Adrenal gland (tissue), 12 donors: Measurements from ENCODE around the gene EFNA1. TPM values are rescaled to one million over a fixed set of nuclear protein-coding genes. Genes with fewer than 3 reads are reported as not detected.

ENCODE experiments used
- DNase-seq, 7 donors: peaks; one replicate each; pipeline ENCODE4 v3.0.0-alpha.2; 2019 to 2020
- H3K27ac ChIP-seq, 5 donors: fragments of 200-600 bp; sonication (generic) in 4 of 5; 1 replicate in 3 of 5; 2 replicates in 2 of 5; pipeline versions ENCODE4 v1.5.1 to v1.8.0; 2016 to 2020; ENCODE audit warnings: mild to moderate bottlenecking in 1 of 5
- H3K27me3 ChIP-seq: fragments of 200-600 bp; 2 replicates; pipeline ENCODE4 v1.8.0; 2021
- H3K36me3 ChIP-seq, 2 donors: fragments of 200-600 bp; replicated peaks in 1 of 2; 1 replicate in 1 of 2; 2 replicates in 1 of 2; pipeline versions ENCODE4 v1.5.1 to v1.8.0; 2018 to 2022
- H3K4me1 ChIP-seq, 2 donors: fragments of 200-600 bp; replicated peaks in 1 of 2; 1 replicate in 1 of 2; 2 replicates in 1 of 2; pipeline versions ENCODE4 v1.5.1 to v1.8.0; 2018 to 2021
- H3K4me3 ChIP-seq, 4 donors: fragments of 200-600 bp; sonication (generic) in 3 of 4; one replicate each; pipeline ENCODE4 v1.5.1; 2016 to 2018
- H3K9me3 ChIP-seq, 3 donors: fragments of 200-600 bp; sonication (generic) in 1 of 3; replicated peaks in 1 of 3; 1 replicate in 2 of 3; 2 replicates in 1 of 3; pipeline versions ENCODE4 v1.5.1 to v1.8.0; 2016 to 2021
- CTCF ChIP-seq, 6 experiments: fragments of 450-650 bp in 4 of 6; fragments of 200-600 bp in 2 of 6; sonication (generic) in 1 of 6; IDR thresholded peaks; 1 replicate in 5 of 6; 2 replicates in 1 of 6; pipeline versions ENCODE4 v1.5.1 to v1.8.0; 2016 to 2021; ENCODE audit warnings: antibody characterized with exemption in 6 of 6, mild to moderate bottlenecking in 2 of 6, moderate library complexity in 1 of 6
- POLR2A ChIP-seq, 2 donors: fragments of 450-650 bp; IDR thresholded peaks; one replicate each; pipeline ENCODE4 v1.6.1; 2017; ENCODE audit warnings: antibody characterized with exemption in 2 of 2, mild to moderate bottlenecking in 2 of 2, moderate library complexity in 1 of 2
- WGBS, 4 donors: extraction: QIAGEN DNeasy Blood & Tissue Kit in 2 of 4; methylation state at CpG; one replicate each; pipeline versions ENCODE4 v1.1.5 to v1.1.7; 2013 to 2017; 5-methylcytosine and 5-hydroxymethylcytosine counted together
- intact Hi-C, 2 donors: fragments of 100-400 bp; cut with DNase I; formaldehyde crosslinking; loops; one replicate each; pipeline versions ENCODE4 v1.14.1 to v1.15.0; 2022 to 2023
- polyA plus RNA-seq, 3 donors: library from polyadenylated mRNA; stranded (reverse); fragments of 200-250 nt in 2 of 3; fragments of 350-450 nt in 1 of 3; fragmentation: Illumina TruSeq in 1 of 3; extraction: RNeasy Lipid Tissue Mini Kit (QIAGEN cat#74804) in 1 of 3; gene quantifications; one replicate each; pipeline ENCODE4 v1.2.3, GENCODE V29; 2013 to 2014
- total RNA-seq, 9 donors: library from RNA; depleted of rRNA in 4 of 9; stranded (reverse); fragments of >200 nt in 4 of 9; fragments of 120-200 nt in 1 of 9; fragmentation: NEBNext Ultra II Directional in 1 of 9; extraction: Animal tissue kit (Norgen Biotek cat#: 25700) in 1 of 9; gene quantifications; one replicate each; pipeline versions ENCODE4 v1.1.0 to v1.2.4, GENCODE V29; 2013 to 2023
- donor health status: healthy with polysubstance abuse.
- donor health status: Bipolar disorder and iron deficiency.
- donor health status: DM: yes; HTN: yes; CAD: no.
- donor health status: DM: no; HTN: no; CAD: no.
- donor health status: DM: no; HTN: no; CAD: no.
- donor health status: DM: yes; HTN: yes; CAD: no.

The EFNA1 gene
- total and polyA plus RNA-seq, 12 donors, result 6.6 to 49.7 (median 28.9) TPM

GRCh38 chr1:155177192-155177917 lies 49.7 kb downstream of the EFNA1 start:
- TF ChIP-seq CTCF (IDR thresholded peaks at IDR 0.05), result no peak
- no peak for TF ChIP-seq POLR2A (IDR thresholded peaks at IDR 0.05)

GRCh38 chr1:155177918-155178281 lies 50.2 kb downstream of the EFNA1 start:
- Histone ChIP-seq H3K36me3 (no peaks in the 10 kb centered on the region), H3K27me3 (no peaks in the 10 kb centered on the region), H3K4me3 (no peak overlapping the region), H3K4me1 (peaks cover 0 to 6% of the 10 kb centered on the region in 2 donors), H3K27ac (no peak overlapping the region), H3K9me3 (no peaks in the 10 kb centered on the region)
- TF ChIP-seq POLR2A (IDR thresholded peaks at IDR 0.05), result no peak
- intact Hi-C loops, result no loop called here
- WGBS, 4 donors, result 88 to 95% (median 94%) methylated on average over 8 to 9 of the region's 9 CpGs
- peak in 3 of 7 donors; percentile 17 to 49 (median 19) for DNase-seq

More at GRCh38 chr1:155177192-155177917, 49.7 kb downstream of the EFNA1 start:
- H3K9me3 ChIP-seq, result no peaks in the 10 kb centered on the region
- H3K4me3 ChIP-seq, result no peak overlapping the region
- no peak overlapping the region for H3K27ac ChIP-seq
- no peaks in the 10 kb centered on the region for H3K27me3 ChIP-seq
- intact Hi-C loops, result no loop called here
- peak in 4 of 7 donors; percentile 6 to 49 (median 15) for DNase-seq
- H3K4me1 ChIP-seq, result peaks cover 3 to 9% of the 10 kb centered on the region in 2 donors
- WGBS, 4 donors, result 61 to 71% (median 64%) methylated on average over 6 to 11 of the region's 11 CpGs
- no peaks in the 10 kb centered on the region for H3K36me3 ChIP-seq

- 67 to 76% (median 74%) methylated on average over 9 to 30 of the region's 30 CpGs for WGBS, 4 donors
- Histone ChIP-seq H3K27me3 (no peaks in the 10 kb centered on the region), H3K36me3 (no peaks in the 10 kb centered on the region), H3K9me3 (no peaks in the 10 kb centered on the region), H3K4me3 (no peak overlapping the region), H3K4me1 (peaks cover 0 to 6% of the 10 kb centered on the region in 2 donors), H3K27ac (peak overlapping the region in 1 of 5 donors; percentile 71)
- intact Hi-C loops, result no loop called here
- TF ChIP-seq POLR2A (IDR thresholded peaks at IDR 0.05) (no peak), CTCF (IDR thresholded peaks at IDR 0.05) (no peak)
- peak in 5 of 7 donors; percentile 6 to 66 (median 46) for DNase-seq
Observed at GRCh38 chr1:155178441-155179111, 50.9 kb downstream of the EFNA1 start.

GRCh38 chr1:155179112-155180031 lies 51.7 kb downstream of the EFNA1 start:
- 87 to 96% (median 92%) methylated on average over 25 to 31 of the region's 31 CpGs for WGBS, 4 donors
- TF ChIP-seq CTCF (IDR thresholded peaks at IDR 0.05), result no peak
- no peak for TF ChIP-seq POLR2A (IDR thresholded peaks at IDR 0.05)
- Histone ChIP-seq H3K27ac (no peak overlapping the region), H3K36me3 (no peaks in the 10 kb centered on the region), H3K9me3 (no peaks in the 10 kb centered on the region), H3K4me1 (peaks cover 0 to 6% of the 10 kb centered on the region in 2 donors), H3K4me3 (no peak overlapping the region), H3K27me3 (no peaks in the 10 kb centered on the region)
- peak in 4 of 7 donors; percentile 16 to 51 (median 19) for DNase-seq
- intact Hi-C loops, result no loop called here
